Mesendoderm (in vitro differentiated cells): ENCODE data around the gene KYAT1.
"Not testable (repeated sequence)": the region's sequence is repeated elsewhere in the genome, so short reads cannot be mapped to it uniquely, and the experiment has no call there.

Experiments
- DNase-seq: peaks from one replicate; pipeline ENCODE4 v3.0.0; 2013
- H2AK5ac ChIP-seq: 2 replicates; pipeline ENCODE4 v1.6.1; 2013; ENCODE audit warnings: low read length, inconsistent platforms
- H2BK120ac ChIP-seq: 2 replicates; pipeline ENCODE4 v1.6.1; 2013; ENCODE audit warnings: low read depth, mild to moderate bottlenecking, low read length, moderate library complexity, mixed read lengths
- H2BK15ac ChIP-seq: replicated peaks from 2 replicates; pipeline ENCODE4 v1.6.1; 2013; ENCODE audit warnings: low read depth, mild to moderate bottlenecking, moderate library complexity
- H2BK5ac ChIP-seq: 2 replicates; pipeline ENCODE4 v1.6.1; 2013; ENCODE audit warnings: low read length, inconsistent platforms
- H3K18ac ChIP-seq: 2 replicates; pipeline ENCODE4 v1.6.1; 2013; ENCODE audit warnings: mild to moderate bottlenecking, low read length, mixed read lengths
- H3K23ac ChIP-seq: one replicate; pipeline ENCODE4 v1.6.1; 2013; ENCODE audit warnings: low read length
- H3K27ac ChIP-seq: 2 replicates; pipeline ENCODE4 v1.5.1; 2013; ENCODE audit warnings: low read depth, mild to moderate bottlenecking, inconsistent platforms, low read length, moderate library complexity
- H3K27me3 ChIP-seq: 2 replicates; pipeline ENCODE4 v1.6.1; 2013; ENCODE audit warnings: low read length, control low read depth, mild to moderate bottlenecking, inconsistent platforms; ENCODE audit not compliant: insufficient read depth, poor library complexity
- H3K36me3 ChIP-seq: 2 replicates; pipeline ENCODE4 v1.6.1; 2013; ENCODE audit warnings: low read length, inconsistent platforms; ENCODE audit not compliant: control insufficient read depth, insufficient read depth
- H3K4ac ChIP-seq: one replicate; pipeline ENCODE4 v1.6.1; 2013; ENCODE audit warnings: low read depth, mild to moderate bottlenecking, low read length, moderate library complexity
- H3K4me1 ChIP-seq: 2 replicates; pipeline ENCODE4 v1.6.1; 2013; ENCODE audit warnings: low read depth, low read length, inconsistent platforms; ENCODE audit not compliant: control insufficient read depth
- H3K4me2 ChIP-seq: 2 replicates; pipeline ENCODE4 v1.6.1; 2013; ENCODE audit warnings: low read length
- H3K4me3 ChIP-seq: 2 replicates; pipeline ENCODE4 v1.5.1; 2013; ENCODE audit warnings: mild to moderate bottlenecking, low read length
- H3K56ac ChIP-seq: one replicate; pipeline ENCODE4 v1.6.1; 2013; ENCODE audit warnings: low read length
- H3K79me1 ChIP-seq: 2 replicates; pipeline ENCODE4 v1.6.1; 2013; ENCODE audit warnings: low read length, inconsistent platforms
- H3K79me2 ChIP-seq: 2 replicates; pipeline ENCODE4 v1.6.1; 2013; ENCODE audit warnings: mild to moderate bottlenecking, low read length; ENCODE audit not compliant: control insufficient read depth, insufficient read depth
- H3K9ac ChIP-seq: 2 replicates; pipeline ENCODE4 v1.6.1; 2013; ENCODE audit warnings: low read length, inconsistent platforms
- H4K5ac ChIP-seq: one replicate; pipeline ENCODE4 v1.6.1; 2013; ENCODE audit warnings: low read length
- H4K8ac ChIP-seq: one replicate; pipeline ENCODE4 v1.6.1; 2013; ENCODE audit warnings: low read depth, mild to moderate bottlenecking, control low read depth, low read length, moderate library complexity
- WGBS: extraction: QIAGEN DNeasy Blood & Tissue Kit; methylation state at CpG from one replicate; pipeline ENCODE4 v1.1.7; 2013; ENCODE audit warnings: low lambda C conversion rate, missing lambda C conversion rate; ENCODE audit not compliant: insufficient coverage; ENCODE audit errors: extremely low coverage; 5-methylcytosine and 5-hydroxymethylcytosine counted together

KYAT1 gene

DNA sequence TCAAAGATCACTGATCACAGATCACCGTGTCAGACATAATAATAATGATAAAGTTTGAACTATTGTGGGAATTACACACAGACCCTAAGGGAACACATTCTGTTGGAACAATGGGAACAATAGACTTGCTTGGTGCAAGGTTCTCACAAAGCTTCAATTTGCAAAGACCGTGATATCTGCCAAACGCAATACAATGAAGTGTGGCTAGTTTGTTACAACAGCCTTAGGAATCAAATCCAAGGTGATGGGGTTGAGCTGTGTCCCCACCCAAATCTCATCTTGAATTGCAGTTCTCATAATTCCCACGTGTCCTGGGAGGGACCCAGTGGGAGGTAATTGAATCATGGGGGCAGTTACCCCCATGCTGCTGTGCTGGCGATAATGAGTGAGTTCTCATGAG, 20.8 kb downstream of the KYAT1 start:
- H4K5ac ChIP-seq: no peak overlapping the region
- H3K27me3 ChIP-seq: no peaks in the 10 kb centered on the region
- DNase-seq: peak; percentile 49
- no peak overlapping the region for H2AK5ac ChIP-seq
- no peaks in the 10 kb centered on the region for H3K36me3 ChIP-seq
- no peak overlapping the region for H3K4me2 ChIP-seq
- peaks cover 2% of the 10 kb centered on the region for H3K79me2 ChIP-seq
- no peak overlapping the region for H3K4ac ChIP-seq
- H3K9ac ChIP-seq: no peak overlapping the region
- peaks cover 6% of the 10 kb centered on the region for H3K79me1 ChIP-seq
- H2BK5ac ChIP-seq: no peak overlapping the region
- H3K4me3 ChIP-seq: no peak overlapping the region
- no CpG with 5 or more reads among the region's 5 CpGs for WGBS
- no peak overlapping the region for H3K27ac ChIP-seq
- no peak overlapping the region for H4K8ac ChIP-seq
- H3K18ac ChIP-seq: no peak overlapping the region
- H3K4me1 ChIP-seq: no peaks in the 10 kb centered on the region
- H3K23ac ChIP-seq: no peak overlapping the region
- H3K56ac ChIP-seq: no peak overlapping the region
- H2BK120ac ChIP-seq: no peak overlapping the region
- H2BK15ac ChIP-seq: no peak overlapping the region

DNA sequence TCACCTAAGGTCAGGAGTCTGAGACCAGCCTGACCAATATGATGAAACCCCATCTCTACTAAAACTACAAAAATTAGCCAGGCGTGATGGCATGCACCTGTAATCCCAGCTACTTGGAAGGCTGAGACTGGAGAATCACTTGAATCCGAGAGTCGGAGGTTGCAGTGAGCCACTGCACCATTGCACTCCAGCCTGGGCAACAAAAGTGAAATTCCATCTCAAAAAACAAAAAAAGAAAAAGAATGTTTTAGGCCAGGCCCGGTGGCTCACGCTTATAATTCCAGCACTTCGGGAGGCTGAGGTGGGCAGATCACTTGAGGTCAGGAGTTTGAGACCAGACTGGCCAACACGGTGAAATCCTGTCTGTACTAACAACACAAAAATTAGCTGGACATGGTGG, 23.3 kb downstream of the KYAT1 start:
- not testable (repeated sequence) for H4K8ac ChIP-seq, H3K4ac ChIP-seq, H2BK15ac ChIP-seq, H2BK120ac ChIP-seq, DNase-seq, H3K79me1 ChIP-seq, H3K9ac ChIP-seq, H2BK5ac ChIP-seq, H3K36me3 ChIP-seq, H3K56ac ChIP-seq, H3K27me3 ChIP-seq, H3K23ac ChIP-seq, H3K4me2 ChIP-seq, H3K79me2 ChIP-seq, H3K4me1 ChIP-seq, H3K27ac ChIP-seq, H4K5ac ChIP-seq, H3K18ac ChIP-seq, H3K4me3 ChIP-seq, H2AK5ac ChIP-seq
- no CpG with 5 or more reads among the region's 7 CpGs for WGBS

DNA sequence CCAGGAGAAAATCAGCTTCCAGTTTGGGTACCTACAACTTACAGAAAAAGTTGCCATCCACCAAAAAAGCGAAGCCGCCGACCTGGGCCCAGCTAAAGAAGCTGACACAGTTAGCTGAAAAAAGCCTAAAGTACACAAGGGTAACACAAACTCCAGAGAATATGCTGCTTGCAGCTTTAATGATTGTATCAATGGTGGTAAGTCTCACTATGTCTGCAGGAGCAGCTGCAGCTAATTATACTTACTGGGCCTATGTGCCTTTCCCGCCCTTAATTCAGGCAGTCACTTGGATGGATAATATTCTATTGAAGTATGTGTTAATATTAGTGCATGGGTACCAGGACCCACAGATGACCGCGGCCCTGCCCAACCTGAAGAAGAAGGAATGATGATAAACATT, 27.3 kb downstream of the KYAT1 start:
- not testable (repeated sequence) for H3K36me3 ChIP-seq, H3K23ac ChIP-seq, H3K79me1 ChIP-seq, DNase-seq, H3K9ac ChIP-seq, H3K4me1 ChIP-seq, H3K4me3 ChIP-seq, H3K27me3 ChIP-seq, H3K56ac ChIP-seq, H2BK15ac ChIP-seq, H3K79me2 ChIP-seq, H3K27ac ChIP-seq, H3K4me2 ChIP-seq, H3K4ac ChIP-seq, H4K5ac ChIP-seq, H2BK5ac ChIP-seq, H3K18ac ChIP-seq, H2AK5ac ChIP-seq, H4K8ac ChIP-seq, H2BK120ac ChIP-seq
- WGBS: no CpG with 5 or more reads among the region's 6 CpGs

DNA sequence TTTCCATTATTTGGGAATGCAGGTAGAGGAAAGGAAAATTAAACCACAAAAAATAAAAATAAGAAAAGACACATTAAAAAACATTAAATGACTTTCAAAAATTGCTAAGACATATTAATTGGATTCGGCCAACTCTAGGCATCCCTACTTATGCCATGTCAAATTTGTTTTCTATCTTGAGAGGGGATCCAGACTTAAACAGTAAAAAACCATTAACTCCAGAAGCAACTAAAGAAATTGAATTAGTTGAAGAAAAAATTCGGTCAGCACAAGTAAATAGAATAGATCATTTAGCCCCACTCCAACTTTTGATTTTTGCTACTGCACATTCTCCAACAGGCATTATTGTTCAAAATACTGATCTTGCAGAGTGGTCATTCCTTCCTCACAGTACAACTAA, 29.1 kb downstream of the KYAT1 start:
- not testable (repeated sequence) for H4K5ac ChIP-seq, H2AK5ac ChIP-seq, H3K27ac ChIP-seq, H3K9ac ChIP-seq, H3K79me2 ChIP-seq, H2BK15ac ChIP-seq, H3K18ac ChIP-seq, H3K27me3 ChIP-seq, DNase-seq, H2BK5ac ChIP-seq, H3K4me3 ChIP-seq, H3K79me1 ChIP-seq, H3K4ac ChIP-seq, H3K56ac ChIP-seq, H3K4me1 ChIP-seq, H3K23ac ChIP-seq, H2BK120ac ChIP-seq, H4K8ac ChIP-seq, H3K36me3 ChIP-seq, H3K4me2 ChIP-seq
- no CpG with 5 or more reads among the region's 2 CpGs for WGBS

DNA sequence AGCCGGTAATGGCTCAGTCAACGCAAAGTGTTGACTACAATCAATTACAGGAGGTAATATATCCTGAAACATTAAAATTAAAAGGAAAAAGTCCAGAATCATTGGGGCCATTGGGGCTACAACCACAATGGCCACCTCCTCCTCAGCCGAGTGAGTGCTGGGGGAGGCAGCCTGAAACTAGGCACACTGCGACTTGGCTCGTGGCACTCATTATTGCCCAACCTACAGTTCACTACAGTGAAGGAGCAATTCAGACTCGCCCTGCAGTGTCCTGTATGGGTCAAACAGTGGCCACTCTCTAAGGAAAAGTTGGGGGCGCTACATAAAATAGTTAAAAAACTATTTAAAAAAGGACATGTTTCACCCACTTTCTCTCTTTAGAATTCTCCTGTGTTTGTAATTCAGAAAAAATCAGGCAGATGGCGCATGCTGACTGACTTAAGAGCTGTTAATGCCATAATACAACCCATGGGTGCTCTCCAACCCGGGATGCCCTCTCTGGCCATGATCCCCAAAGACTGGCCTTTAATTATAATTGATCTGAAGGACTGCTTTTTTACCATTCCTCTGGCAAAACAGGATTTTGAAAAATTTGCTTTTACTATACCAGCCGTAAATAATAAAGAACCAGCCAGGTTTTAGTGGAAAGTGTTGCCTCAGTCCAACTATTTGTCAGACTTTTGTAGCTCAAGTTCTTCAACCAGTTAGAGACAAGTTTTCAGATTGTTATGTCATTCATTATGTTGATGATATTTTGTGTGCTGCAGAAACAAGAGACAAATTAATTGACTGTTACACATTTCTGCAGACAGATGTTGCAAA, 29.8 kb downstream of the KYAT1 start:
- not testable (repeated sequence) for H3K27ac ChIP-seq, H2AK5ac ChIP-seq, H3K79me1 ChIP-seq, H3K23ac ChIP-seq, H4K8ac ChIP-seq, H3K18ac ChIP-seq, H3K4me2 ChIP-seq, DNase-seq, H2BK120ac ChIP-seq, H3K56ac ChIP-seq, H3K9ac ChIP-seq, H4K5ac ChIP-seq, H3K36me3 ChIP-seq, H3K79me2 ChIP-seq, H3K4me3 ChIP-seq, H2BK5ac ChIP-seq, H2BK15ac ChIP-seq, H3K4ac ChIP-seq, H3K4me1 ChIP-seq, H3K27me3 ChIP-seq
- WGBS: no CpG with 5 or more reads among the region's 10 CpGs

DNA sequence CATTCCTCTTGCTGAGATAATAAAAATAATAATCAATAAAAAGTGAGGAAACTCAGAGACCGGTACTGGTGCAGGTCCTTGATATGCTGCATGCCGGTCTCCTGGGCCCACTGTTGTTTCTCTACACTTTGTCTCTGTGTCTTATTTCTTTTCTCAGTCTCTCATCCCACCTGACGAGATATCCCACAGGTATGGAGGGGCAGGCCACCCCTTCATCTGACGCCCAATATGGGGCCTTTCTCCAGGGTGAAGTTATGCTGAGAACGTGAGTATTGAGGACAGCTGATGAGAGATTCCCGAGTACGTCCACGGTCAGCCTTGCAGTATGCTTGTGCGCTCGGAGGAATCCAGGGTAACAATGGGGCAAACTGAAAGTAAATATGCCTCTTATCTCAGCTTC, 30.7 kb downstream of the KYAT1 start:
- not testable (repeated sequence) for H3K4me2 ChIP-seq, H3K79me2 ChIP-seq, H3K79me1 ChIP-seq, H2BK120ac ChIP-seq, H4K8ac ChIP-seq, H3K27me3 ChIP-seq, H4K5ac ChIP-seq, H2AK5ac ChIP-seq, DNase-seq, H2BK5ac ChIP-seq, H3K27ac ChIP-seq, H3K4me1 ChIP-seq, H3K36me3 ChIP-seq, H3K9ac ChIP-seq, H3K23ac ChIP-seq, H3K18ac ChIP-seq, H3K56ac ChIP-seq, H3K4ac ChIP-seq, H2BK15ac ChIP-seq, H3K4me3 ChIP-seq
- no CpG with 5 or more reads among the region's 10 CpGs for WGBS
